Measurements from ENCODE around the gene CCDC12. TPM values are rescaled to one million over a fixed set of nuclear protein-coding genes. Genes with fewer than 3 reads are reported as not detected.

Gene CCDC12
- total RNA-seq, 4 donors from 2014 or later = 20.4 to 49.7 (median 30.8) TPM

GRCh38 chr3:46931631-46932331, 44.8 kb downstream of the CCDC12 start:
- no peak for TF ChIP-seq CTCF (IDR thresholded peaks at IDR 0.05; ENCODE audit: low read depth)

- TF ChIP-seq CTCF (IDR thresholded peaks at IDR 0.05; ENCODE audit: low read depth) = no peak
These were observed 45.6 kb downstream of the CCDC12 start for GRCh38 chr3:46930945-46931403.

- TF ChIP-seq CTCF (IDR thresholded peaks at IDR 0.05; ENCODE audit: low read depth) = no peak
These were observed 46.2 kb downstream of the CCDC12 start for GRCh38 chr3:46930166-46930944.

GRCh38 chr3:46929324-46929723, 47.2 kb downstream of the CCDC12 start:
- no peak for TF ChIP-seq CTCF (IDR thresholded peaks at IDR 0.05; ENCODE audit: low read depth)

GRCh38 chr3:46928282-46928681, 48.3 kb downstream of the CCDC12 start:
- TF ChIP-seq CTCF (IDR thresholded peaks at IDR 0.05; ENCODE audit: low read depth) = no peak

GRCh38 chr3:46927718-46928073, 48.8 kb downstream of the CCDC12 start:
- TF ChIP-seq CTCF (IDR thresholded peaks at IDR 0.05; ENCODE audit: low read depth) = no peak

Measured in subcutaneous adipose tissue (tissue), 4 donors.